Upper lobe of left lung (tissue), 6 donors: Measurements from ENCODE around the gene LGR4. TPM values are rescaled to one million over a fixed set of nuclear protein-coding genes. Genes with fewer than 3 reads are reported as not detected.

ENCODE experiments used
- ATAC-seq, 2 donors: fragments of 200-7000 bp; cut with Tn5 transposase; one replicate each; pipeline ENCODE4 v1.9.1; 2022; ENCODE audit warnings: mild to moderate bottlenecking in 2 of 2, moderate library complexity in 2 of 2; ENCODE audit not compliant: low FRiP score in 2 of 2
- DNase-seq, 2 donors: peaks; one replicate each; pipeline ENCODE4 v3.0.0-alpha.2; 2019 to 2020
- H3K27ac ChIP-seq, 4 donors: fragments of 200-600 bp; sonication (generic); one replicate each; pipeline ENCODE4 v1.5.1; 2016 to 2019
- H3K27me3 ChIP-seq, 4 donors: fragments of 200-600 bp; sonication (generic); one replicate each; pipeline ENCODE4 v1.5.1; 2017 to 2019
- H3K36me3 ChIP-seq, 4 donors: fragments of 200-600 bp; sonication (generic); one replicate each; pipeline ENCODE4 v1.5.1; 2016 to 2019
- H3K4me1 ChIP-seq, 4 donors: fragments of 200-600 bp; sonication (generic); one replicate each; pipeline ENCODE4 v1.5.1; 2018 to 2019
- H3K4me3 ChIP-seq, 4 donors: fragments of 200-600 bp; sonication (generic); one replicate each; pipeline ENCODE4 v1.5.1; 2017 to 2019; ENCODE audit warnings: mild to moderate bottlenecking in 2 of 4, moderate library complexity in 1 of 4
- H3K9me3 ChIP-seq, 4 donors: fragments of 200-600 bp; sonication (generic); one replicate each; pipeline ENCODE4 v1.5.1; 2018 to 2019
- CTCF ChIP-seq, 6 experiments: fragments of 450-650 bp in 4 of 6; fragments of 200-600 bp in 2 of 6; sonication (generic) in 2 of 6; IDR thresholded peaks; one replicate each; pipeline ENCODE4 v1.5.1; 2016 to 2019; ENCODE audit warnings: antibody characterized with exemption in 6 of 6
- EP300 ChIP-seq, 4 donors: sonication (generic); formaldehyde crosslinking; IDR thresholded peaks; one replicate each; pipeline ENCODE4 v1.5.1; 2017; ENCODE audit warnings: antibody characterized with exemption in 4 of 4, control low read depth in 2 of 4
- POLR2A ChIP-seq, 4 donors: fragments of 450-650 bp; IDR thresholded peaks; one replicate each; pipeline ENCODE4 v1.5.1; 2016 to 2017; ENCODE audit warnings: antibody characterized with exemption in 4 of 4, mild to moderate bottlenecking in 2 of 4
- POLR2AphosphoS5 ChIP-seq, 2 donors: sonication (generic); formaldehyde crosslinking; IDR thresholded peaks; one replicate each; pipeline ENCODE4 v1.5.1; 2017; ENCODE audit warnings: antibody characterized with exemption in 2 of 2
- WGBS, 2 donors: methylation state at CpG; one replicate each; pipeline ENCODE4 v1.1.5; 2017 to 2018; 5-methylcytosine and 5-hydroxymethylcytosine counted together
- total RNA-seq, 6 donors: library from RNA; depleted of rRNA in 4 of 6; stranded (reverse); fragments of >200 nt in 4 of 6; gene quantifications; one replicate each; pipeline versions ENCODE4 v1.1.0 to v1.2.1, GENCODE V29; 2016 to 2021
- donor health status: DM: no; HTN: no; CAD: no; lungs with moderate emphysema.
- donor health status: DM: no; HTN: yes; CAD: no; lungs with severe emphysema.

Gene LGR4
- total RNA-seq, 6 donors from 2014 or later = 3.1 to 20.2 (median 6.0) TPM

- H3K4me1 ChIP-seq = no peaks in the 10 kb centered on the region
Observed at GRCh38 chr11:27487706-27488105, 15.1 kb upstream of the LGR4 start.

GRCh38 chr11:27485930-27486773 lies 13.6 kb upstream of the LGR4 start:
- H3K4me3 ChIP-seq = no peak overlapping the region
- H3K9me3 ChIP-seq = no peaks in the 10 kb centered on the region
- DNase-seq = no peak
- H3K4me1 ChIP-seq = no peaks in the 10 kb centered on the region
- ATAC-seq = peak in 1 of 2 donors; percentile 63
- H3K36me3 ChIP-seq = peaks cover 0 to 11% (median 5%) of the 10 kb centered on the region in 4 donors
- no peak for TF ChIP-seq POLR2AphosphoS5 (IDR thresholded peaks at IDR 0.05)
- TF ChIP-seq CTCF (IDR thresholded peaks at IDR 0.05) = peak; percentile 69 to 83 (median 80)
- no peak for TF ChIP-seq POLR2A (IDR thresholded peaks at IDR 0.05)
- no peaks in the 10 kb centered on the region for H3K27me3 ChIP-seq
- no peak overlapping the region for H3K27ac ChIP-seq
- 38 to 40% methylated on average over 3 to 4 of the region's 4 CpGs for WGBS, 2 donors

More at GRCh38 chr11:27487706-27488105, 15.1 kb upstream of the LGR4 start:
- no peak overlapping the region for H3K4me3 ChIP-seq
- DNase-seq = no peak
- WGBS, 2 donors = 84 to 88% methylated on average over 6 of the region's 6 CpGs
- H3K27ac ChIP-seq = no peak overlapping the region
- no peak for ATAC-seq
- no peak for TF ChIP-seq EP300 (IDR thresholded peaks at IDR 0.05)
- TF ChIP-seq CTCF (IDR thresholded peaks at IDR 0.05) = no peak
- no peak for TF ChIP-seq POLR2AphosphoS5 (IDR thresholded peaks at IDR 0.05)
- TF ChIP-seq POLR2A (IDR thresholded peaks at IDR 0.05) = no peak
- no peaks in the 10 kb centered on the region for H3K9me3 ChIP-seq
- peaks cover 0 to 27% (median 17%) of the 10 kb centered on the region in 4 donors for H3K36me3 ChIP-seq
- no peaks in the 10 kb centered on the region for H3K27me3 ChIP-seq

GRCh38 chr11:27482793-27483192 lies 10.2 kb upstream of the LGR4 start:
- Histone ChIP-seq H3K27ac (no peak overlapping the region), H3K27me3 (no peaks in the 10 kb centered on the region), H3K4me3 (no peak overlapping the region), H3K36me3 (no peaks in the 10 kb centered on the region), H3K4me1 (no peaks in the 10 kb centered on the region), H3K9me3 (no peaks in the 10 kb centered on the region)
- ATAC-seq = no peak
- WGBS, 2 donors = 85 to 91% methylated on average over 2 of the region's 2 CpGs
- DNase-seq = no peak
- TF ChIP-seq CTCF (IDR thresholded peaks at IDR 0.05) = no peak
- TF ChIP-seq EP300 (IDR thresholded peaks at IDR 0.05) = no peak
- no peak for TF ChIP-seq POLR2A (IDR thresholded peaks at IDR 0.05)
- no peak for TF ChIP-seq POLR2AphosphoS5 (IDR thresholded peaks at IDR 0.05)

- Histone ChIP-seq H3K4me3 (no peak overlapping the region), H3K9me3 (no peaks in the 10 kb centered on the region), H3K4me1 (no peaks in the 10 kb centered on the region), H3K36me3 (no peaks in the 10 kb centered on the region), H3K27me3 (no peaks in the 10 kb centered on the region), H3K27ac (no peak overlapping the region)
- no peak for ATAC-seq
- no peak for TF ChIP-seq EP300 (IDR thresholded peaks at IDR 0.05)
- TF ChIP-seq CTCF (IDR thresholded peaks at IDR 0.05) = no peak
- no peak for TF ChIP-seq POLR2AphosphoS5 (IDR thresholded peaks at IDR 0.05)
- TF ChIP-seq POLR2A (IDR thresholded peaks at IDR 0.05) = no peak
- DNase-seq = no peak
- 91 to 92% methylated on average over 4 of the region's 4 CpGs for WGBS, 2 donors
Observed at GRCh38 chr11:27481992-27482391, 9.4 kb upstream of the LGR4 start.

GRCh38 chr11:27477831-27478230 lies 5.2 kb upstream of the LGR4 start:
- TF ChIP-seq POLR2AphosphoS5 (IDR thresholded peaks at IDR 0.05) (no peak), EP300 (IDR thresholded peaks at IDR 0.05) (no peak), CTCF (IDR thresholded peaks at IDR 0.05) (no peak), POLR2A (IDR thresholded peaks at IDR 0.05) (no peak)
- no peaks in the 10 kb centered on the region for H3K9me3 ChIP-seq
- no peaks in the 10 kb centered on the region for H3K27me3 ChIP-seq
- H3K4me3 ChIP-seq = no peak overlapping the region
- WGBS, 2 donors = 74 to 75% methylated on average over 2 of the region's 2 CpGs
- DNase-seq (no peak), ATAC-seq (no peak)
- no peak overlapping the region for H3K27ac ChIP-seq
- no peaks in the 10 kb centered on the region for H3K4me1 ChIP-seq
- no peaks in the 10 kb centered on the region for H3K36me3 ChIP-seq
